ENCODE results near the gene KNSTRN. TPM values are rescaled to one million over a fixed set of nuclear protein-coding genes. Genes with fewer than 3 reads are reported as not detected.

Gene KNSTRN
- total and polyA plus RNA-seq, 2 of the 13 experiments (the other 11 are each of a cell fraction or from before 2014, with no cell fraction given) = 20.3 to 62.3 TPM

GRCh38 chr15:40435710-40436089 is 53.2 kb downstream of the KNSTRN start:
- 39% methylated on average over 14 of the region's 15 CpGs for WGBS (ENCODE audit: low lambda C conversion rate)
- ATAC-seq (no peak), DNase-seq (ENCODE audit: low spot score) (no peak), FAIRE-seq (no peak)
- H3K4me1 ChIP-seq (ENCODE audit: insufficient read depth, low read length) = peaks cover 57% of the 10 kb centered on the region
- 0 out of 2 replicates have a peak overlapping the region, but pooled peaks have one; percentile 22 for H3K9ac ChIP-seq (ENCODE audit: insufficient read depth, low read depth, low read length)
- CTCF ChIA-PET (ENCODE audit: low intra/inter-chr PET ratio, low total read pairs) = no interaction called here
- H3K27ac ChIP-seq (ENCODE audit: extremely low read length, insufficient read depth, low read length) = no peak overlapping the region
- in situ Hi-C loops (cut with HindIII; ENCODE audit: extremely low pct_ligation_motif_present, low pct_unique_long_range_greater_than_20kb) (no loop called here), intact Hi-C loops (cut with micrococcal nuclease; ENCODE audit: unreplicated experiment) (no loop called here)
- H3K36me3 ChIP-seq (replicated peaks in 1 of 2; ENCODE audit: control insufficient read depth in 1 of 2, insufficient read depth in 2 of 2, low read length in 2 of 2) = no peaks in the 10 kb centered on the region
- peak overlapping the region; percentile 7 to 68 (median 47); a peak in 3 of 6 replicates for H3K4me3 ChIP-seq (replicated peaks in 1 of 3; ENCODE audit: insufficient read depth in 1 of 3, low read depth in 2 of 3, low read length in 3 of 3)
- no peaks in the 10 kb centered on the region for H4K20me1 ChIP-seq (ENCODE audit: insufficient read depth, low read length)
- POLR2A ChIA-PET = no interaction called here
- no peak for TF ChIP-seq JARID2 (CRISPR knock-in tag; IDR thresholded peaks at IDR 0.05; ENCODE audit: insufficient replicate concordance)
- TF ChIP-seq FOXP4 (CRISPR knock-in tag; IDR thresholded peaks at IDR 0.05) = no peak
- peaks cover 5 to 54% of the 10 kb centered on the region in 2 experiments; a peak in 4 of 5 replicates for H3K27me3 ChIP-seq (ENCODE audit: control insufficient read depth in 1 of 2, insufficient read depth in 2 of 2, low read length in 2 of 2)
- H3K9me3 ChIP-seq (ENCODE audit: low read length) = no peaks in the 10 kb centered on the region
- peak overlapping the region; percentile 70; the same call in 1 of the 2 replicates for H3K4me2 ChIP-seq (ENCODE audit: low read depth, low read length)
- H3K79me2 ChIP-seq (ENCODE audit: insufficient read depth, low read length) = no peaks in the 10 kb centered on the region
- BruUV-seq (replicated peaks) = no TSS peak
- H2AFZ ChIP-seq (ENCODE audit: low read length) = no peak overlapping the region

- WGBS (ENCODE audit: low lambda C conversion rate) = 21% methylated on average over 9 of the region's 39 CpGs
- ChIA-PET CTCF (ENCODE audit: low intra/inter-chr PET ratio, low total read pairs) (no interaction called here), POLR2A (no interaction called here)
- no peaks in the 10 kb centered on the region for H4K20me1 ChIP-seq (ENCODE audit: insufficient read depth, low read length)
- BruUV-seq (replicated peaks) = no TSS peak
- peak overlapping the region; percentile 70 for H3K4me2 ChIP-seq (ENCODE audit: low read depth, low read length)
- no peak for DNase-seq (ENCODE audit: low spot score)
- intact Hi-C loops (cut with micrococcal nuclease; ENCODE audit: unreplicated experiment) = no loop called here
- H3K36me3 ChIP-seq (replicated peaks in 1 of 2; ENCODE audit: control insufficient read depth in 1 of 2, insufficient read depth in 2 of 2, low read length in 2 of 2) = no peaks in the 10 kb centered on the region
- peaks cover 5 to 54% of the 10 kb centered on the region in 2 experiments; a peak in 4 of 5 replicates for H3K27me3 ChIP-seq (ENCODE audit: control insufficient read depth in 1 of 2, insufficient read depth in 2 of 2, low read length in 2 of 2)
- H2AFZ ChIP-seq (ENCODE audit: low read length) = no peak overlapping the region
- H3K27ac ChIP-seq (ENCODE audit: extremely low read length, insufficient read depth, low read length) = no peak overlapping the region
- H3K4me3 ChIP-seq (replicated peaks in 1 of 3; ENCODE audit: insufficient read depth in 1 of 3, low read depth in 2 of 3, low read length in 3 of 3) = peak overlapping the region; percentile 3 to 68 (median 47); a peak in 5 of 6 replicates
- peaks cover 57% of the 10 kb centered on the region for H3K4me1 ChIP-seq (ENCODE audit: insufficient read depth, low read length)
- H3K79me2 ChIP-seq (ENCODE audit: insufficient read depth, low read length) = no peaks in the 10 kb centered on the region
- no peak for FAIRE-seq
- in situ Hi-C loops (cut with HindIII; ENCODE audit: extremely low pct_ligation_motif_present, low pct_unique_long_range_greater_than_20kb) = no loop called here
- H3K9ac ChIP-seq (ENCODE audit: insufficient read depth, low read depth, low read length) = 0 out of 2 replicates have a peak overlapping the region, but pooled peaks have one; percentile 22
- no peak for ATAC-seq
- no peaks in the 10 kb centered on the region for H3K9me3 ChIP-seq (ENCODE audit: low read length)
- TF ChIP-seq PATZ1 (CRISPR knock-in tag; IDR thresholded peaks at IDR 0.05) = 0 out of 2 replicates have a peak, but pooled peaks have one; percentile 13
- 0 out of 2 replicates have a peak, but pooled peaks have one; percentile 10 for TF ChIP-seq UBTF (CRISPR knock-in tag; IDR thresholded peaks at IDR 0.05)
- TF ChIP-seq MAX (IDR thresholded peaks at IDR 0.05) = 0 out of 2 replicates have a peak, but pooled peaks have one; percentile 14
- peak; percentile 26; the same call in 1 of the 2 replicates for TF ChIP-seq GABPB1 (CRISPR knock-in tag; IDR thresholded peaks at IDR 0.05)
- TF ChIP-seq ZNF30 (CRISPR knock-in tag; IDR thresholded peaks at IDR 0.05) = no peak
Observed at GRCh38 chr15:40436116-40436891, 53.8 kb downstream of the KNSTRN start.
